ENCODE data around the gene PPP4R3B.
A peak's percentile ranks its signal among the peaks of the same experiment; 100 is the strongest.
"Not testable (repeated sequence)": the region's sequence is repeated elsewhere in the genome, so short reads cannot be mapped to it uniquely, and the experiment has no call there.

Gene PPP4R3B

GRCh38 chr2:55598056-55598795, 19.2 kb downstream of the PPP4R3B start:
- H3K4me3 ChIP-seq (ENCODE audit: low read depth, low read length): no peak overlapping the region
- TF ChIP-seq CTCF (IDR thresholded peaks at IDR 0.05; ENCODE audit: low read depth, low read length): no peak
- DNase-seq (ENCODE audit: low read depth, low spot score): no peak
- in situ Hi-C loops (cut with HindIII; ENCODE audit: low sequenced_read_pairs): no loop called here

GRCh38 chr2:55596795-55597194, 20.6 kb downstream of the PPP4R3B start:
- in situ Hi-C loops (cut with HindIII; ENCODE audit: low sequenced_read_pairs); H3K4me3 ChIP-seq (ENCODE audit: low read depth, low read length); DNase-seq (ENCODE audit: low read depth, low spot score): not testable (repeated sequence)

- in situ Hi-C loops (cut with HindIII; ENCODE audit: low sequenced_read_pairs): no loop called here
- no peak for TF ChIP-seq CTCF (IDR thresholded peaks at IDR 0.05; ENCODE audit: low read depth, low read length)
- H3K4me3 ChIP-seq (ENCODE audit: low read depth, low read length): no peak overlapping the region
- DNase-seq (ENCODE audit: low read depth, low spot score): no peak
Observed at GRCh38 chr2:55595536-55595935, 21.9 kb downstream of the PPP4R3B start.

GRCh38 chr2:55592130-55592529, 25.3 kb downstream of the PPP4R3B start:
- H3K4me3 ChIP-seq (ENCODE audit: low read depth, low read length): no peak overlapping the region
- no peak for TF ChIP-seq CTCF (IDR thresholded peaks at IDR 0.05; ENCODE audit: low read depth, low read length)

GRCh38 chr2:55590810-55591440, 26.5 kb downstream of the PPP4R3B start:
- TF ChIP-seq CTCF (IDR thresholded peaks at IDR 0.05; ENCODE audit: low read depth, low read length): no peak
- DNase-seq (ENCODE audit: low read depth, low spot score): peak; percentile 43
- in situ Hi-C loops (cut with HindIII; ENCODE audit: low sequenced_read_pairs): no loop called here
- no peak overlapping the region for H3K4me3 ChIP-seq (ENCODE audit: low read depth, low read length)

More at GRCh38 chr2:55592130-55592529, 25.3 kb downstream of the PPP4R3B start:
- DNase-seq (ENCODE audit: low read depth, low spot score): no peak
- in situ Hi-C loops (cut with HindIII; ENCODE audit: low sequenced_read_pairs): no loop called here

GRCh38 chr2:55585451-55586080, 31.9 kb downstream of the PPP4R3B start:
- TF ChIP-seq CTCF (IDR thresholded peaks at IDR 0.05; ENCODE audit: low read depth, low read length): no peak
- in situ Hi-C loops (cut with HindIII; ENCODE audit: low sequenced_read_pairs): no loop called here
- no peak overlapping the region for H3K4me3 ChIP-seq (ENCODE audit: low read depth, low read length)
- DNase-seq (ENCODE audit: low read depth, low spot score): peak; percentile 77

Data from astrocyte of the spinal cord (primary cell).